ENCODE results near the gene COL4A6.

The COL4A6 gene

DNA sequence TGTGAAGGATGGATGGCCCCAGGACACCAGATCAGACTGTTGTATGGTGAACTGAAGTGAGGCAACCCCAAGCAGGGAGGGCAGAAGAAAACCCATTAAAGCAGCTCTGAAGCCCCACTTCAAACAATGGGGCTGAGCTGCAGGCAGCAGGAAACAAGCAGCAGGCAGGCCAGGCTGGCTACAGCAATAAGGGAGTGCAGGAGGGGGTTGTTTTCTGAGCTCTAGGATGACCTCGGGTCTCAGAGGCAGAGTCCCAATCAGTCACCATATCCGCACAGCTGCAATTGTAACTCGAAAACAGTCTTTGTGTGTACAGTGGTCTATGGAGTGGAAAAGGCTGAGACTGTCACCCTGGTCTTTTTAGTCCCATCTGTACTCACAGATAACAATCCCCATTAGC is 90.4 kb downstream of the COL4A6 start:
- Histone ChIP-seq H3K4me3 (ENCODE audit: low read length) (no peak overlapping the region), H3K9me3 (ENCODE audit: low read length) (no peaks in the 10 kb centered on the region), H3K27me3 (ENCODE audit: insufficient read depth, low read length) (no peaks in the 10 kb centered on the region), H3K4me1 (ENCODE audit: insufficient read depth, low read length) (peaks cover 9% of the 10 kb centered on the region), H3K36me3 (ENCODE audit: insufficient read depth, low read length) (no peaks in the 10 kb centered on the region), H2AFZ (ENCODE audit: low read depth, low read length) (no peak overlapping the region)

DNA sequence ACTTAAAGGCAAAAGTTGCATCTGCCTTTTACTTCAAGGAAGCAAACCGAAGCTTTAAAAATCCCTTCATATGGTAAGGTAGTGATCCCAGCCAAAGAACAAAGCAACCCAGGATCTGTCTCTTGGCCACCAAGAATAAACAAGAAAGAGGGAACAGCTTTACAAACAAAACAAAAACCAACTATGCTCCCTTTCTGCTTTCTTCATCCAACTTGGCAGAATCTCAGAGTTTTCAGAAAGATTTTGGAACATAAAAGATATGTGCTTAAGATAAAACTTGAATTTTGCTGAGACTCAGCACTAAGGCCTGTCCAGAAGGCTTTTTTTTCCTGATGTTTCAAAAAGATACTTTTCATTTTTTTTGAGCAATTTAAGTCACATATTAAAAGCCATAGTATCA is 94.0 kb downstream of the COL4A6 start:
- Histone ChIP-seq H3K4me1 (ENCODE audit: insufficient read depth, low read length) (peaks cover 2% of the 10 kb centered on the region), H3K4me3 (ENCODE audit: low read length) (no peak overlapping the region), H3K36me3 (ENCODE audit: insufficient read depth, low read length) (no peaks in the 10 kb centered on the region), H3K9me3 (ENCODE audit: low read length) (no peaks in the 10 kb centered on the region), H2AFZ (ENCODE audit: low read depth, low read length) (no peak overlapping the region), H3K27me3 (ENCODE audit: insufficient read depth, low read length) (no peaks in the 10 kb centered on the region)

DNA sequence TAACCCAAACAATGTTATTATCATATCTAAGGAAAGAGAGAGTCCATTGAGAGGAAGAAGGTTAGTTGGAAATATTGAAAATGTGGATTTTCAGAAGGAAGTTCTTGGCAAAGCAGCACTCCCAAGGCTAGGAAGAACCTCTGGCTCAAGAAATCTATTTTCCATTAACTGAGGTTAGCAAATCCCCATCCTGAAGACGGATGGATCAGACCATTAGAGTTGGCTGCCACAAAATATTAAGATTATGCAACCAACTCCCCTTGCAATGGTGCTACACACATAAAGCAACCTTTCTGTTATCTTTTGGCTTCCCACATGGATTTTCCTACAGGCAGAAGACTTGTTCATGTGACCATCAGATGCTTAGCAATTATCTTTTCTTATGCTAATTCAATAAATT is 96.3 kb downstream of the COL4A6 start:
- H2AFZ ChIP-seq (ENCODE audit: low read depth, low read length) = no peak overlapping the region
- H3K4me3 ChIP-seq (ENCODE audit: low read length) = no peak overlapping the region
- H3K27me3 ChIP-seq (ENCODE audit: insufficient read depth, low read length) = no peaks in the 10 kb centered on the region
- H3K4me1 ChIP-seq (ENCODE audit: insufficient read depth, low read length) = no peaks in the 10 kb centered on the region
- no peaks in the 10 kb centered on the region for H3K9me3 ChIP-seq (ENCODE audit: low read length)
- H3K36me3 ChIP-seq (ENCODE audit: insufficient read depth, low read length) = no peaks in the 10 kb centered on the region

DNA sequence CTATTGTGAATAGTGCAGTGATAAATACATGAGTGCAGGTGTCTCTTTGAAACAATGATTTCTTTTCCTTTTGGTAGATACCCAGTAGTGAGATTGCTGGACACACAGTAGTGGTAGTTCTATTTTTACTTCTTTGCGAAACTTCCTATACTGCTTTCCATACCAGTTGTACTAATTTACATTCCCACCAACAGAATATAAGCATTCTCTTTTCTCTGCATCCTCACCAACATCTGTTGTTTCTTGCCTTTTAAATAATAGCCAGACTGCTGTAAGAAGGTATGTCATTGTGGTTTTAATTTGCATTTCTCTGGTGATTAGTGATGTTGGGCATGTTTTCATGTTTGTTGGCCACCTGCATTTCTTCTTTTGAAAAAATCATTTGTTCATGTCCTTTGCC is 105.9 kb downstream of the COL4A6 start:
- H3K36me3 ChIP-seq (ENCODE audit: insufficient read depth, low read length) = no peaks in the 10 kb centered on the region
- H3K9me3 ChIP-seq (ENCODE audit: low read length) = no peaks in the 10 kb centered on the region
- H2AFZ ChIP-seq (ENCODE audit: low read depth, low read length) = no peak overlapping the region
- H3K4me3 ChIP-seq (ENCODE audit: low read length) = no peak overlapping the region
- H3K4me1 ChIP-seq (ENCODE audit: insufficient read depth, low read length) = no peaks in the 10 kb centered on the region
- H3K27me3 ChIP-seq (ENCODE audit: insufficient read depth, low read length) = no peaks in the 10 kb centered on the region

DNA sequence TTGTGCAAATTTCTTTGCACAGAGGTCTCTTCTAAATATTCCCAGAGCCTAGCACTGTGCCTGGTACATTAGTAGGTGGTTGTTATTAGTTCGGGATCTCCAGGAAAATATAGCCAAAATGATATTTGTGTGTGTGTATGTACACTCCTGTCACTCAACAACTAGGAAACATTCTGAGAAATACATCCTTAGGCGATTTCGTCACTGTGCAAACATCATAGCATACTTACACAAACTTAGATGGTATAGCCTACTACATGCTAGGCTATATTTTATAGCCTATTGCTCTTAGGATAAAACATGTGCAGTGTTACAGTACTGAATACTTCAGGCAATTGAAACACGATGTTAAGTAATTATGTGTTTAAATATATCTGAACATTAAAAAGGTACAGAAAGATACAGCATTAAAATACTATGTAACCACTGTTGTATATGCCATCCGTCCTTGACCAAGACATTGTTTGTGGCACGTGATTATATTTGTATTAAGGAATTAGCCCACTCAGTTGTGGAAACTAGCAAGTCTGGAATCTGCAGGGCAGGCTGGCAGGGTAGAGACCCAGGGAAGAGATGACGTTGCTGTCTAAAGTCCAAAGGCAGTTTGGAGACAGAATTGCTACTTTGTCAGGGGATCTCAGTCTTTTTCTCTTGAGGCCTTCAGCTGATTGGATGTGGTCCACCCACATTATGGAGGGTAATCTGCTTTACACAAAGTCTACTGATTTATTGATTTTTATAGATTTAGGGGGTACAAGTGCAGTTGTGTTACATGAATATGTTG is 106.9 kb downstream of the COL4A6 start:
- Histone ChIP-seq H3K4me1 (ENCODE audit: insufficient read depth, low read length) (no peaks in the 10 kb centered on the region), H3K36me3 (ENCODE audit: insufficient read depth, low read length) (no peaks in the 10 kb centered on the region), H2AFZ (ENCODE audit: low read depth, low read length) (no peak overlapping the region), H3K27me3 (ENCODE audit: insufficient read depth, low read length) (no peaks in the 10 kb centered on the region), H3K4me3 (ENCODE audit: low read length) (no peak overlapping the region), H3K9me3 (ENCODE audit: low read length) (no peaks in the 10 kb centered on the region)

DNA sequence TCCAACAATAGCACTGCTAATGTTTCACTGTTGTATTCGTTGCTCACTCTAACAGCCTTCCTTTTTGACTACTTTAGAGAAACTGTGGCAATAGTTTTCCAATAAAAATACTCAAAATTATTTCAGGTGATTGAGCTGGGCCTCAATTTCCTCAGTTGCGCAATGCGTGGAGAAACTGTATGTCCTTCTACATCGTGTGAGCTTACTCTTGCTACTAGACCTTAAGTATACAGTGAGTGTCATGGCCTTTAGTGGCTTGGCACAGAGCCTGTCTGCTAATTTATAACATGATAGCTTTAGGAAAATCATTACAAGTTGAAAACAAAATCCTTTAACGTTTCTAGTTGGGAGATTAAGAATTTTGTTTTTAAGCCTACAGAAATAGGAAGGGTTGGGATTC is 114.5 kb downstream of the COL4A6 start:
- no peaks in the 10 kb centered on the region for H3K27me3 ChIP-seq (ENCODE audit: insufficient read depth, low read length)
- H3K9me3 ChIP-seq (ENCODE audit: low read length) = no peaks in the 10 kb centered on the region
- no peaks in the 10 kb centered on the region for H3K36me3 ChIP-seq (ENCODE audit: insufficient read depth, low read length)
- no peak overlapping the region for H2AFZ ChIP-seq (ENCODE audit: low read depth, low read length)
- H3K4me1 ChIP-seq (ENCODE audit: insufficient read depth, low read length) = no peaks in the 10 kb centered on the region
- H3K4me3 ChIP-seq (ENCODE audit: low read length) = no peak overlapping the region

DNA sequence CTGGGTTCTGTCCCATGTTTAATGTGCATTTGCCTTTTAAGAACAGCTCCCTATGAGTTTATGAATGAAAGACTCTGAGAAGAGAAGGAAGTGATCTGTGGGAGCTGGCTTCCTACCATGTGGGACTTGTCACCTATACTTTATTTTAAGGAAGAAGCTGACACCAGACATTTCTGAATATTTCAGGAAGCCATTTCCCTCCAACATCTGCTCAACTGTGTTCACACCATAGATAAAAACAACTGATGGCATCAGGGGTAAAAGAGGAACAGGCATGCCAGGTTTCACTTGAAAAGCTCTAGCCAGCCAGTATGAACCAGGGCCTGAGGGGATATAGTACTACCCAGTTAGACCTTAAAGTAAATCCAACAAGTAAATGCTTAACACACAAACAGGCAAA is 116.0 kb downstream of the COL4A6 start:
- no peak overlapping the region for H2AFZ ChIP-seq (ENCODE audit: low read depth, low read length)
- H3K4me3 ChIP-seq (ENCODE audit: low read length) = no peak overlapping the region
- no peaks in the 10 kb centered on the region for H3K27me3 ChIP-seq (ENCODE audit: insufficient read depth, low read length)
- no peaks in the 10 kb centered on the region for H3K36me3 ChIP-seq (ENCODE audit: insufficient read depth, low read length)
- no peaks in the 10 kb centered on the region for H3K4me1 ChIP-seq (ENCODE audit: insufficient read depth, low read length)
- no peaks in the 10 kb centered on the region for H3K9me3 ChIP-seq (ENCODE audit: low read length)

DNA sequence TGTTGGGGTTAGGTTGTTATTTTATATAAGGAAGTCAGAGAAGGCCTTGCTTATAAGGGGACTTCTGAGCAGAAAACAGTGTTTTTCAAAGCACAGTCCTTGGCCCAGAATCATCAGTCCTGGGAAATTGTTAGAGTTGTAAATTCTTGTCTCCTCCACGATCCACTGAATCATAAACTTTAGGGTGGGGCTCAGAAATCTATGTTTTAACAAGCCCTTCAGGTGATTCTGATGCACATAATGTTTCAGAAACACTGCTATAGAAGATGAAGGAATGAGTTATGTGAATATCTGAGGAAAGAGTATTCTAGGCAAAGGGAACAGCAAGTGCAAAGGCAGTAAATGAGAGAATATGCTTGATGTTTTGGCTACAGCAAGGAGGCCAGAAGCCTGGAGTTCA is 121.8 kb downstream of the COL4A6 start:
- Histone ChIP-seq H3K9me3 (ENCODE audit: low read length) (no peaks in the 10 kb centered on the region), H3K4me3 (ENCODE audit: low read length) (no peak overlapping the region), H3K27me3 (ENCODE audit: insufficient read depth, low read length) (no peaks in the 10 kb centered on the region), H3K36me3 (ENCODE audit: insufficient read depth, low read length) (no peaks in the 10 kb centered on the region), H2AFZ (ENCODE audit: low read depth, low read length) (no peak overlapping the region), H3K4me1 (ENCODE audit: insufficient read depth, low read length) (no peaks in the 10 kb centered on the region)

DNA sequence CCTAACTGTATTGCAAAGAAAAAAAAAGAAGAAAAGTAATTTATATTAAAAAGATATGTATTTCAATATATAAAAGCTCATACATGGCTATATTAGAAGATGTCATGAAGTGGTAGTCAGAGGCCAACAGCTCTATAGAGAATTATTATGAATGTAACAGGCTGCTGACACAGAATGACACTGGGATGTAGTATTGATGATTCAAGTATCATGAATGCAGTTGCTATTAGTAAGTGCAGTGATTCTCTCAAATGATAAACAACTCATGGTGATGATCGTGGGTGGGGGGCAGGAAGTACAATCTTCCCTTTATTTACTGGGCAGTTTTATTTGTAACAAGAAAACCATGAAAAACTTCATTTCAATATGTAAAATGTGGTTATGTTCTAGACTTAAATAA is 124.6 kb downstream of the COL4A6 start:
- Histone ChIP-seq H2AFZ (ENCODE audit: low read depth, low read length) (no peak overlapping the region), H3K4me3 (ENCODE audit: low read length) (no peak overlapping the region), H3K36me3 (ENCODE audit: insufficient read depth, low read length) (no peaks in the 10 kb centered on the region), H3K4me1 (ENCODE audit: insufficient read depth, low read length) (no peaks in the 10 kb centered on the region), H3K27me3 (ENCODE audit: insufficient read depth, low read length) (no peaks in the 10 kb centered on the region), H3K9me3 (ENCODE audit: low read length) (no peaks in the 10 kb centered on the region)

DNA sequence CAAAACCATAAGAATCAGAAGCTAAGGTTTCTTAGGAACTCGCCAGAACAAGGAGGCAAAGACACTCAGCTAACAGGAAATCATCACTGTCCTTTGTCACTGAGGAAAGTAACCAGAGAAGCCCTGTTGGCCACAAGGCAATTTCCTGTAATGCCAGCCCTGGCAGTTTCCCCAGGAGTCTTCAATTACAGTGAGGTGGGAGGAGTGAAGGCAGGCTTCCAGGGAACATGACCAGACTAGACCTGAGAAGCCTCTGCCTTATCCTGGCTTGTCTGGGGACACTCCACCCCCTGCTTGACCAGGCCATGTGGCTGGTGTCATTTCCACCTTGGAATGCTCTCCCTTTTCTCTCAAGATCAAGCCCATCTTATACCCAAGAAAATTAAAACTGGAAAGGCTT is 125.3 kb downstream of the COL4A6 start:
- Histone ChIP-seq H3K27me3 (ENCODE audit: insufficient read depth, low read length) (no peaks in the 10 kb centered on the region), H3K9me3 (ENCODE audit: low read length) (no peaks in the 10 kb centered on the region), H2AFZ (ENCODE audit: low read depth, low read length) (no peak overlapping the region), H3K36me3 (ENCODE audit: insufficient read depth, low read length) (no peaks in the 10 kb centered on the region), H3K4me1 (ENCODE audit: insufficient read depth, low read length) (no peaks in the 10 kb centered on the region), H3K4me3 (ENCODE audit: low read length) (no peak overlapping the region)

DNA sequence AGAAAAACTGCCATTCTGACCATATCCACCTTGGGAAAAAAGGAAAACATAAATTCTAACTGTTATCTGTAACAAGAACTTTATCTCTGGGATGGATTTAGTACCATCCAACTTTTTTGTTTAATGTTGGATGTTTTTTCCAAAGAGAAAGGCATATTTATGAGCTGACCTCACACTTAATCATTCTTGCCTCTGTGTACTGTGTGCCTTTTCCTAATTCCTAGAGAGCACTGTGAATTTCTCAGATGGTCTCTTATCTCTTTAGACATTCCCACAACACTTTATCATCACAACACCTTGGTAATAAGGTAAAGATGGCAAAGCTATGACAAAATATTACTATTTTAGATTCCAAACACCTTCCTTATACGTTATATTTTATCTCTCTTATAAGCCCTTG is 126.2 kb downstream of the COL4A6 start:
- H3K27me3 ChIP-seq (ENCODE audit: insufficient read depth, low read length) = no peaks in the 10 kb centered on the region
- H3K4me1 ChIP-seq (ENCODE audit: insufficient read depth, low read length) = no peaks in the 10 kb centered on the region
- H2AFZ ChIP-seq (ENCODE audit: low read depth, low read length) = no peak overlapping the region
- no peaks in the 10 kb centered on the region for H3K9me3 ChIP-seq (ENCODE audit: low read length)
- no peaks in the 10 kb centered on the region for H3K36me3 ChIP-seq (ENCODE audit: insufficient read depth, low read length)
- no peak overlapping the region for H3K4me3 ChIP-seq (ENCODE audit: low read length)

DNA sequence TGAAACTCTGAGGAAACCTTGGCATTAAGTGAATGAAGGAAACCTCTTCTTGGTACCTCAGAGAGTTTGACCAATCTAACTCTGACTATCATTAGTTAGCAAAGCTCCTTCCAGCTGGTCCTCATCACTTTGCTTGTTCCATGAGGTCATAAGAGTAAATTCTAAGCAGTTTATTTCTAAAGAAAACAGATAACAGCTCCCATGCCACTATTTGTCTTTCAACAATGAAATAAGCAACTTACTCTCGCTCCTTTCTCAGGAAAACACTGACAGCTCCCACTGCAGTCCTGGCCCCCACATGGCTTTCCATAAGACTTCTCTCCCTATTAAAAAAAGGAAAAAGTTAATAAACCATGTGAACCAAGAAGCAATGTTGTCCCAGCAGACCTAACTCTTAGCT is 127.7 kb downstream of the COL4A6 start:
- no peak overlapping the region for H3K4me3 ChIP-seq (ENCODE audit: low read length)
- no peaks in the 10 kb centered on the region for H3K36me3 ChIP-seq (ENCODE audit: insufficient read depth, low read length)
- H3K9me3 ChIP-seq (ENCODE audit: low read length) = no peaks in the 10 kb centered on the region
- H3K4me1 ChIP-seq (ENCODE audit: insufficient read depth, low read length) = no peaks in the 10 kb centered on the region
- no peaks in the 10 kb centered on the region for H3K27me3 ChIP-seq (ENCODE audit: insufficient read depth, low read length)
- no peak overlapping the region for H2AFZ ChIP-seq (ENCODE audit: low read depth, low read length)

DNA sequence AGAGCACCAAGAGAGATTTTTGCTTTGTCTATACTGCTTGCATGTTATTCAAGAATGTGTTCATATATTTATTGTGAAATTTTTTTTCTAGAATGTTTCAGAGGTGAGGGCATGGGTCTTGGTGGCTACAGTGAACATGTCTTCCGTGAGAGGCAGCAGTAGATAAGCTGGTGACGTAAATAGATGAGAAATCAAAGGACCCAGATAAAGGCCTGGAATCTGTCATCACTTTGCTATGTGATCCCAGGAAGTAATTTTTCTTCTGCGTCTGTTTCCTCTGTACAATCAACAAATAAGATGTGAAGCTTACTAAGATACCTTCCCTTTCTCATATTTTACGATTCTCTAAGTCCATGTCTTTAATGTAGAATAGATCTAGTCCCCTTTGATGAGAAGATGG is 129.1 kb downstream of the COL4A6 start:
- Histone ChIP-seq H3K27me3 (ENCODE audit: insufficient read depth, low read length) (no peaks in the 10 kb centered on the region), H3K4me3 (ENCODE audit: low read length) (no peak overlapping the region), H3K4me1 (ENCODE audit: insufficient read depth, low read length) (no peaks in the 10 kb centered on the region), H3K36me3 (ENCODE audit: insufficient read depth, low read length) (no peaks in the 10 kb centered on the region), H3K9me3 (ENCODE audit: low read length) (no peaks in the 10 kb centered on the region), H2AFZ (ENCODE audit: low read depth, low read length) (no peak overlapping the region)

Measured in neuron (in vitro differentiated cells).